ENCODE measurements around the gene NUDCD3. TPM values are rescaled to one million over a fixed set of nuclear protein-coding genes. Genes with fewer than 3 reads are reported as not detected.

The NUDCD3 gene
- total RNA-seq, 1 experiment from 2014 or later: 94.6 TPM

- TF ChIP-seq, protein P1, sequence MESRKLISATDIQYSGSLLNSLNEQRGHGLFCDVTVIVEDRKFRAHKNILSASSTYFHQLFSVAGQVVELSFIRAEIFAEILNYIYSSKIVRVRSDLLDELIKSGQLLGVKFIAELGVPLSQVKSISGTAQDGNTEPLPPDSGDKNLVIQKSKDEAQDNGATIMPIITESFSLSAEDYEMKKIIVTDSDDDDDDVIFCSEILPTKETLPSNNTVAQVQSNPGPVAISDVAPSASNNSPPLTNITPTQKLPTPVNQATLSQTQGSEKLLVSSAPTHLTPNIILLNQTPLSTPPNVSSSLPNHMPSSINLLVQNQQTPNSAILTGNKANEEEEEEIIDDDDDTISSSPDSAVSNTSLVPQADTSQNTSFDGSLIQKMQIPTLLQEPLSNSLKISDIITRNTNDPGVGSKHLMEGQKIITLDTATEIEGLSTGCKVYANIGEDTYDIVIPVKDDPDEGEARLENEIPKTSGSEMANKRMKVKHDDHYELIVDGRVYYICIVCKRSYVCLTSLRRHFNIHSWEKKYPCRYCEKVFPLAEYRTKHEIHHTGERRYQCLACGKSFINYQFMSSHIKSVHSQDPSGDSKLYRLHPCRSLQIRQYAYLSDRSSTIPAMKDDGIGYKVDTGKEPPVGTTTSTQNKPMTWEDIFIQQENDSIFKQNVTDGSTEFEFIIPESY (IDR thresholded peaks at IDR 0.05; ENCODE audit: extremely low read depth, insufficient replicate concordance, low read length): no peak
- TF ChIP-seq, protein P2, sequence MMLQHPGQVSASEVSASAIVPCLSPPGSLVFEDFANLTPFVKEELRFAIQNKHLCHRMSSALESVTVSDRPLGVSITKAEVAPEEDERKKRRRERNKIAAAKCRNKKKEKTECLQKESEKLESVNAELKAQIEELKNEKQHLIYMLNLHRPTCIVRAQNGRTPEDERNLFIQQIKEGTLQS (IDR thresholded peaks at IDR 0.05): no peak
Observed at GRCh38 chr7:44466300-44467216, 23.9 kb downstream of the NUDCD3 start (continued).

DNA sequence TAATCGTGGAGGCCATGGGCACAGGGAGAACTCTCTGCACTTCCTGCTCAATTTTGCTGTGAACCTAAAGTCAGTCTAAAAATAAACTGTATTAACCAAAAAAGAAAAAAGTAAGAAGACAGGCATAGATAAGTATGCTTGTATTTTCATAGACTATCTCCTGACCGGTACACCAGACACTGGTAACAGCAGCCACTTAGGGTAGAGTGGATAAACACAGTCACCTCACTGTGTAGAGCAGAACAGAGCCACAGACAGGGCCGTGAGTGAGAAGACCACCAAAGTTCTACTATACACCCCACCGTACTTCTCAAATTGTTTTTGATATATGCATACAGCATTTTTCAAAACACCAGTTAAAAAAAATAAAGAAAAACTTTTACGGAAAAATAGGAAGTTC is 25.0 kb downstream of the NUDCD3 start:
- Histone ChIP-seq H3K4me2 (ENCODE audit: low read length) (no peak overlapping the region), H4K20me1 (ENCODE audit: insufficient read depth) (no peaks in the 10 kb centered on the region; the same call in 1 of the 2 replicates), H3K4me1 (ENCODE audit: control insufficient read depth in 1 of 2, insufficient read depth in 2 of 2, low read length in 2 of 2) (no peaks in the 10 kb centered on the region), H3K9me2 (ENCODE audit: insufficient read depth) (no peaks in the 10 kb centered on the region), H3K9me3 (ENCODE audit: control insufficient read depth in 1 of 2, insufficient read depth in 1 of 2, low read depth in 1 of 2, low read length in 2 of 2) (no peaks in the 10 kb centered on the region), H2AFZ (ENCODE audit: low read depth, low read length, poor library complexity, severe bottlenecking) (no peak overlapping the region), H3K36me3 (ENCODE audit: control insufficient read depth in 1 of 2, insufficient read depth in 2 of 2, low read length in 2 of 2) (peaks cover 6 to 7% of the 10 kb centered on the region in 2 experiments; a peak in 1 of 4 replicates), H3K4me3 (replicated peaks in 1 of 2; ENCODE audit: low read depth in 1 of 2, low read length in 2 of 2) (no peak overlapping the region), H3K27me3 (ENCODE audit: insufficient read depth, low read length) (no peaks in the 10 kb centered on the region), H3K79me2 (ENCODE audit: insufficient read depth, low read length) (peaks cover 87% of the 10 kb centered on the region), H3K27ac (ENCODE audit: low read depth, low read length) (no peak overlapping the region), H3K9ac (ENCODE audit: low read length) (no peak overlapping the region)
- RAD21 ChIA-PET (ENCODE audit: low non-redundant PET in 1 of 2, low total read pairs in 2 of 2, uncharacterized antibody in 2 of 2, unreplicated experiment in 2 of 2): no interaction called here
- no TSS peak for BruUV-seq (replicated peaks)
- DNase-seq (ENCODE audit: low read depth, low spot score): no peak
- CTCF ChIA-PET: no interaction called here
- POLR2A ChIA-PET: no interaction called here
- ATAC-seq: no peak
- intact Hi-C loops (cut with micrococcal nuclease): no loop called here
- TF ChIP-seq ZNF274 (IDR thresholded peaks at IDR 0.05; ENCODE audit: low read depth, low read length) (no peak), SRF (IDR thresholded peaks at IDR 0.05; ENCODE audit: low read depth) (no peak), CTCF (IDR thresholded peaks at IDR 0.05 in 2 of 3, conservative IDR thresholded peaks at IDR 0.05 in 1 of 3; ENCODE audit: borderline replicate concordance in 1 of 3, insufficient read depth in 1 of 3, low read depth in 2 of 3, low read length in 2 of 3) (no peak), EGR1 (IDR thresholded peaks at IDR 0.05; ENCODE audit: low read depth) (no peak), POLR2A (IDR thresholded peaks at IDR 0.05; ENCODE audit: borderline replicate concordance, extremely low read depth, insufficient read depth, insufficient read length) (no peak), EZH2 (IDR thresholded peaks at IDR 0.05) (no peak), TCF7L2 (IDR thresholded peaks at IDR 0.05; ENCODE audit: borderline replicate concordance, extremely low read depth, insufficient read depth, insufficient read length) (no peak), ELF1 (IDR thresholded peaks at IDR 0.05; ENCODE audit: borderline replicate concordance, low read depth) (no peak), YY1 (IDR thresholded peaks at IDR 0.05; ENCODE audit: extremely low read depth, insufficient replicate concordance, low read depth, low read length) (no peak)
- TF ChIP-seq, protein P2 (IDR thresholded peaks at IDR 0.05): no peak
- TF ChIP-seq, protein P1 (IDR thresholded peaks at IDR 0.05; ENCODE audit: extremely low read depth, insufficient replicate concordance, low read length): no peak
